Middle frontal gyrus (tissue), 1 donor: ENCODE measurements around the gene PUM2.
A peak's percentile ranks its signal among the peaks of the same experiment; 100 is the strongest.

Source experiments
- DNase-seq: peaks from one replicate; pipeline ENCODE4 v3.0.0-alpha.2; 2015; ENCODE audit warnings: low spot score; ENCODE audit errors: extremely low spot score

The PUM2 gene

DNA sequence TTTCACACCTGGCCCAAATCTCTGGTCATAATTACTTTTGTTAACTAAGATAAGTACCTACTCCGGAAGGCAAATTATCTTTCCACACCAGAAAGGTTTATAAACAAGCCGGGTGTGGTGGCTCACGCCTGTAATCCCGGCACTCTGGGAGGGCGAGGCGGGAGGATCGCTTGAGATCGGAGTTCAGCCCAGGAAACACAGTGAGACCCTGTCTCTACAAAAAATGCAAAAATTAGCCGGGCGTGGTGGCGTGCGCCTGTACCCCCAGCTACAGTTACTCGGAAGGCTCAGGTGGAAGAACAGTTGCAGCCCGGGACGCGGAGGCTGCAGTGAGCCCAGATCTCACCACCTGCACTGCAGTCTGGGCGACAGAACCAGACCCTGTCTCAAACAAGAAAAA is 2.1 kb downstream of the PUM2 start:
- no peak for DNase-seq

DNA sequence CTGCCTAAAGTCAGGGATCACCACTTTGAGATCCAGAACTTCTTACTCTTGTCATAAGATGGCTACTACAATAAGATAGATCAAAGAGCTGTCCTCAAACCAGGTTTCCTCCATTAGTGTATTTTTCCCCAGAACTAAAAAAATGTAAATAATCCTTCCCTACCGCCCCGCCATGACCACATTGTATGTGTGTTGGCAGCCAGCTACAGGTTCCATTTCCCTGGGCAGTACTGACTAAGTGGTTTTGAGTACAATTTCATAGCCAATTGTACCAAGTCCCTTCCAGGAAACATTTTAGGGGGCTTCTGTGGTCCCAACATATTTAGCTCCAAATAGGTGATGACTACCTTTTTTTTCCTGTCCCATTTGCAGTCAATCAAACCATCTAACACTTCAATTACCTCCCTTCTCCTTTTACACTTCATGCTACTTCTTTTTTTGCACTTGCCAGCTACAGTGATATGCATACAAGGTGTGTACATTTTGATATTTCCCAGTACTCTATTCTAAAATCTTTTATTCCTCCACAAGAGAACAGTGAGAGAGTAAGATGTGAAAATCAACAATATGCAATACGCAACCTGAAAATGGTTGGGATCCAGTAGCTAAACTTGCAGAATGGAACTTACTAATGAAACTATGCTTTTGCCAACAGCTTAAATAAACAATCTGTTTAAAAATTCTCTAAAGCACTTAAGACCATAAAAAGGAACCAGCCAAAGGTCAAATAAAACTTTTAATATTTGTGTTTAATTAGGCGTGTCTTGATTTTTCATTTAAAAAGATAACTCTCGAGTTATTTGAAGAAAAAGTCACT is 3.9 kb downstream of the PUM2 start:
- no peak for DNase-seq

DNA sequence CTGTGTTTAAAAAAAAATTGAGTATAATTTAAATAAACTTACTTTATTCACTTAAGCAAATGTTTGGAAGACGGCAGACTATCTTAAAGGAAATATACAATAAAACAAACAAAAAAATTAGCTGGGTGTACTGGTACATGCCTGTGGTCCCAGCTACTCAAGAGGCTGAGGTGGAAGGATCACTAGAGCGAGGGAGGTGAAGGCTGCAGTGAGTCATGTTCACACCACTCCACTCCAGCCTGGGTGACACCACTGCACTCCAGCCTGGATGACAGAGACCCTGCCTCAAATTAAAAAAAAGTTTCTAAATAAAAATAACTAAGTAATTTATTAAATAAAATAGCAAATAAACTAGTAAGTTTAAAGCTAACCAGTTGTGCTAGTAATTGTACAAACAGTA is 7.5 kb downstream of the PUM2 start:
- no peak for DNase-seq

DNA sequence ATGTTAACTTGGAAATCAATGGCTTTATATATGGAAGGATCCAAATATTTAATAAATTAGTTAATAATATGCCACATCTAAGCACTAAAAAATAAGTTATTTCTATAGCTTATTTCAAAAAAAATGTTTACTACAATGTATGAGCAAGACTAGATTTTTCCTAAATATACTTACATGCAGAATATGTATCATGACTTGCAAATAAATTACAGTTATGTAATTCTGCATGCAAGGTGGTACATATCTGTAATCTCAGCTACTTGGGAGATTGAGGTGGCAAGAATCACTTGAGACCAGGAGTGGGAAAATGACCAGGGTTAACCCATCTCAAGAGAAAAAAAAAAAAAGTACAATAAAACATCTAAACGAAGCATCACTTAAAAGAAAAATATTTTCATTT is 11.6 kb downstream of the PUM2 start:
- DNase-seq: no peak

DNA sequence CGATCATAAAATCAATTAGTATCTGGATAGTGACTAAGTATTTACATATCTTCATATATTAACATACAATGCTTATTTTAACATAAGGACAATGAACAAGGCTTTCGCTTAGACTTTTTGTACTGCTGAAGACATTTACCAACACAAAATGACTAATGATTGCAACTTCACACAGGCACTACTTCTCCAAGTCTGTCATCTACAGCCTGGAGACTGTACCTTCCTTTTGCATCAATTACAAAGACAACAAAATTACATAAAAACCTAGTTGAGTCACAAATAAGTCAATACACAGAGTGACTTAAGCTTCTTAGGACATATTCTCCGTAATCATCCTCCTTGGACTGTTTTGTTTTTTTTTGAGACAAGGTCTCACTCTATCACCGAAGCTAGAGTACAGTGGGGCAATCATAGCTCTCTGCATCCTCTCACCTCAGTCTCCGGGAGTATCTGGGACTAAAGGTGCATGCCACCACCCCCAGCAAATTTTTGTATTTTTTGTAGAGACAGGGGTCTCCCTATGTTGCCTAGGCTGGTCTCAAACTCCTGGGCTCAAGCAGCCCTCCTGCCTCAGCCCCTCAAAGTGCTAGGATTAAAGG is 15.9 kb downstream of the PUM2 start:
- DNase-seq: no peak

DNA sequence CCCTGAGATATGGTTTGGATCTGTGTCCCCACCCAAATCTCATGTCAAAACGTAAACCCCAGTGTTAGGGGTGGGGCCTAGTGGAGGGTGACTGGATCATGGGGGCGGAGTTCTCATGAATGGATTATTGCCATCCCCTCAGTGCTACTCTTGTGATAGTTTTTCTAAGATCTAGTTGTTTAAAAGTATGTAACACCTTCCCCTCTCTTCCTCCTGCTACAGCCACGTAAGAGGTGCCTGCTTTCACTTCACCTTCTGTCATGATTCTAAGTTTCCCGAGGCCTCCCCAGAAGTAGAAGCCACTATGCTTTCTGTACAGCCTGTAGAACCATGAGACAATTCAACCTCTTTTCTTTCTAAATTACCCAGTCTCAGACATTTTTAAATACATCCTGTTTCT is 16.9 kb downstream of the PUM2 start:
- DNase-seq: no peak

DNA sequence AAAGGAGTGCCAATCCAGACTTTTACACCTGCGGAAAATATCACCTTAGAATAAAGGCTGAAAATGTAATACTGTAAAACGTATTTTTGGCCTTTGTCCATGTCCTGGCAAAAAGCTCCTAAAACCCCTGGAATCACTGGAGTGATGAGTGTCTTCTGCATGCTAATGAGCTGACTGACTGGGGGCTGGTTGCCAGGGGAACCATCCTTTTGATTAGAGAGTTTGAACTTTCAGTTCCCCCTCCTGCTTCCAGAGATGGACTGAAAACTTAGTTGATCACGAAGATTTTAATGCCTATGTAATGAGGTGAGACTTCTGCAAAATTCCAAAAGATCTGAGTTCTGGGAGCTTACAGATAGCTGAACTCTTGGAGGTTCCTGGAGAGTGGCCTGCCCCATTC is 20.5 kb downstream of the PUM2 start:
- no peak for DNase-seq

DNA sequence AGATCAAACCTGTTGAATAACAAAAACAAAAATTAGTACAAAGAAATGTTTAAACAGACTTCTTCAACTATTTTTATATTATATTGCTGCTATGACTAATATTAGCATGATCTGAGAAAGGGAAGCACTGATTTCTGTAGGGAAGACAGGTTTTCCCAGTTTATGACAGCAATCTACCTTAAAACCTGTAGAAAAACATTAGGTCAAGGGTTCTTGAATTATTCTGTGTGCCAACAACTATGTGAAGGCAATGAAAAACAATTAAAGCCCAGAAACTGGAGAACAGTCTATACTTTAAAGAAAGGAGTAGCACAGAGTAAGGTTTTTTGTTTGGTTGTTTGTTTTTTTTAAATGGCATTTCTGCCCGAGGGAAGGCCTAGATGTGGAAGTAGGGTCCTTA is 23.3 kb downstream of the PUM2 start:
- DNase-seq: no peak

DNA sequence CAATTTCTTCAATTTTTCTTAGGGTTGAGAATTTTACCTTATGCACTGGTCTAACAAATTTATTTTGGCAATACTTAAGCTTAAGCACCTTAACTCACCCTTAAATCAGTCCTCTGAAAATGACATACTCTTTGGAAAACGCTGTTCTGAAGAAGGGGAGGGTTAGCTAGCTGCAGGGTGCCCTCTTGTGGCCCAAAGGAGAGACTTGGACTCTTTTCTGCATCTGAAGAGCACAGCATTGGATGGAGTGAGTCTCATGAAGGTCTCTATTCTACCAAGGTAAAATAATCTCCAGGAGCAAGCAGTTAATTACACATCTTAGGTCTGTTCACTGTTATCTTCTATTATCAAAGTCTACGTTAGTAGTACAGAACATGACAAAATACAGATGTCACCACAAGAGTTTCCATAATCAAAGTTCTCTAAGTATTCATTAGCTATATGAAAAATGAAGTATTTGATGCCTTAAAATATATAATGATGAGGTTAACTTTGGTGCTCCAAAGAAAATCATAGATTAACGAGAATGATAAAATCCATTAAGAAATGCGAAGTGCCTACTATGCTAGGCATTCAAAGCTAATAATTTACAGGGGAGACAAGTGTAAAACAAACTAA is 24.4 kb downstream of the PUM2 start:
- DNase-seq: peak; percentile 31

DNA sequence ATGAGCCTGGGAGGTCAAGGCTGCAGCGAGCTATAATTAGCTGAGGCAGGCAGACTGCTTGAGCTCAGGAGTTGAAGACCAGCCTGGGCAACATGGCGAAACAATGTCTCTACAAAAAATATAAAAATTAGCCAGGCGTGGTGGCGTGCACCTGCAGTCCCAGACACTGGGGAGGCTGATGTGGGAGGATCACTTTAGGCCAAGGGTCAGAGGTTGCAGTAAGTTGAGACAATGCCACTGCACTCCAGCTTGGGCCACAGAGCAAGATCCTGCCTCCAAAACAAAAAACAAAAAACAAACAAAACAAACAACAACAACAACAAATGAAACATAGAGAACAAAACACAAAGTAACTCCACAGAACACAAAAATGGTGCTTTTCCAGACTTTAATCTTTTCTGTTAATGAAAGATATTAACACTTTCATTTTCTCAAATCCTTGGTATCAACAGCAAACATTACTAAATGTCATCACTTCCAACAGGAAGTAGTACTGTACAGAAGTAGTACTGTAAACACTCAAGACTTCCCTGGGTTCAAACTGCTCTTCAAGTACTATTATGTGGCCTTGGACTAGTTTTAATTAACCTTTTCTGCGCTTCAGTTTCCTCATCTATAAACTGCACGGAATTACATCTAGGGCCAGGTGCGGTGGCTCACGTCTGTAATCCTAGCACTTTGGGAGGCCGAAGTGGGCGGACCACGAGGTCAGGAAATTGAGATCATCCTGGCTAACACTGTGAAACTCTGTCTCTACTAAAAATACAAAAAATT is 27.9 kb downstream of the PUM2 start:
- DNase-seq: no peak

DNA sequence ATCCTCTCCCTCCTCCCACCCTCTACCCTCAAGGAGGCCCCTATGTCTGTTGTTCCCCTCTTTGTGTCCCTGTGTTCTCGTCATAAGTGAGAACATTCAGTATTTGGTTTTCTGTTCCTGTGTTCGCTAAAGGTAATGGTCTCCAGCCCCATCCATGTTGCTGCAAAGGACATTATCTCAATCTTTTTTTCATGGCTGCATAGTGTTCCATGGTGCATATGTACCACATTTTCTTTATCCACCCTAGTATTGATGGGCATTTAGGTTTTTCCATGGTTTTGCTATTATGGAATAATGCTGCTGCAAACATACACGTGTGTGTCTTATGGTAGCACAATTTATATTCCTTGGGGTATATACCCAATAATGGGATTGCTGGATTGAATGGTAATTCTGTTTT is 33.0 kb downstream of the PUM2 start:
- no peak for DNase-seq

DNA sequence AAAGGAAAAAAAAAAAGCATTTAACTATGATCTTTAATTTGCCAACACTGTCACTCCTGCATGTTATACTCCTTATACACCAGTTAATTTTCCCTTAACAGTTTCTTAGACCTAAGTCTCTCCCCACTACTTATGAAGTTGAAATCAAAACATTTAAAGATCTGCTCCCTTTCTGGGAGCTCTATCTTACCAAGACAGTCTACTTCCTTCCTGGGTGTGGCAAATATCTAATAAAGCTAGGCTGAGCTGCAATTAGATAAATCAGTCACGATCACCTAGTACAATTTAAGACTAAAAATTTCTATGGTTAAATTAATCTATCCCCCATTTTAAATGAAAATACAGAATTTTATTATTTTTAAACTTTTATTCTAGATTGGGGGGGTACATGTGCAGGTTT is 33.4 kb downstream of the PUM2 start:
- no peak for DNase-seq

DNA sequence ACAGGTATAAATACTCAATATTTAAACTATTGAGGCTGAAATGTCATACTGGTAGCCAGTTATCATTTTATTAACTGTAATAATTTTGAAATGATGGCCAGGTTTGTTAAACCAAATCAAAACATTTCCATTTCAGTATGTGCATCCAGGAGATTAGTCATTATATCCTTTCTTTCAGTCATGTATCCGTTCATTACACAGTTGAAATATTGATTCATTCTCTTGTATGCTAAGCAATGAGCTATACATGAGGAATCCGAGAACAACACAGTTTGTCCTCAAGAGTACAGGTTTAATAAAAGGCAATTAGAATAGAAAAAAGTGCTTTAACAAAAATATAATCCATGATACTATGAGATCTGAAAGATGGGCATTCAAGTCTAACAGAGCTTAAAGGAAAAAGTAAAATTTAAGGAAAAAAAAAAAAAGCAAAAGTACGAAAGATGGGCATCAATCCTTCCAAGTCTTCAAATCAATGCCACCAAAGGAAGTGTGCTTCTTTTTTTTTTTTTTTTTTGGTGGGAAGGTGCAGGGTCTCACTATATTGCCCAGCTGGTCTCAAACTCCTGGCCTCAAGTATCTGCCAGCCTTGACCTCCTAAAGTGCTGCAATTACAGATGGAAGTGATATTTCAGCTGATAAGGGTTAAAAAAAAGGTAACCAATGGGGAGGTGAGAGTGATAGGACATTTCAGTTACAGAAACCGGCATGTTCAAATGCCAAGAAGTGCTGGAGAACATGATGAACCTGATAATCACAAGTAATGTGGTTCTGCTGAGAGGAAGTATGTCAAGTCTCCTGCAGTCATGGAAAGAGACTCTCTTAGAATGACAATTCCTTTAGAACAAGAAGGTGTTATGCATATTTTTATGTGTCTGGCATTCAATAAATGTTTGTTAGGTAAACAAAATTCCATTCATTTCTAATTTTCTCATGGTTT is 35.8 kb downstream of the PUM2 start:
- DNase-seq: no peak

DNA sequence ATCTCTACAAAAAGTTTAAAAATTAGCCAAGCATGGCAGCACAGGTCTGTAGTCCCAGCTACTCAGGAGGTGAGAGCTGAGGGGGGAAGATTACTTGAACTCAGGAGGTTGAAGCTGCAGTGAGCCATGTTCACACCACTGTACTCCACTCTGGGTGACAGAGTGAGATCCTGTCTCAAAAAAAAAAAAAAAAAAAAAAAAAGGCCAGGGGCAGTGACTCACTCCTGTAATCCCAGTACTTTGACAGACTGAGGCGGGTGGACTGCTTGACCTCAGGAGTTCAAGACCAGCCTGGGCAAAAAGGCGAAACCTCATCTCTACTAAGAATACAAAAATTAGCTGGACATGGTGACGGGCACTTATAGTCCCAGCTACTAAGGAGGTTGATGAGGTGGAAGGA is 37.0 kb downstream of the PUM2 start:
- no peak for DNase-seq

DNA sequence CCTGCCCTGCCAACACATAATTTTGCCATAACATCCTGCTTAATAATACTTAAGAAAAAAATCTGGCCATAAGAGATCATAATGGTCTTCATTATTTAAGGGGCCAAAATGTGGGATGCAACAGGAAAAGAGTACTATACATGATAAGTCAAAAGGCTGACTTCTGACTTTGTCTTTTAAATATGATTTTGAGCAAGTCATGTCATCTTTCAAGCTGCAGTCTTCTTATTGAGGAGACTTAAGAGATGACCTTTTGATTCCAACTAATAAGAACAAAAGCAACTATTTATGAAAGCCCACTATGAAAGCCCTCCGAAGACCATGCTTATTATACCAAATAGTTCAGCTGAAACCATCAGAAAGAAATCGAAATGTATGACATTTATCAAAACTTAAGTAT is 41.6 kb downstream of the PUM2 start:
- DNase-seq: no peak

DNA sequence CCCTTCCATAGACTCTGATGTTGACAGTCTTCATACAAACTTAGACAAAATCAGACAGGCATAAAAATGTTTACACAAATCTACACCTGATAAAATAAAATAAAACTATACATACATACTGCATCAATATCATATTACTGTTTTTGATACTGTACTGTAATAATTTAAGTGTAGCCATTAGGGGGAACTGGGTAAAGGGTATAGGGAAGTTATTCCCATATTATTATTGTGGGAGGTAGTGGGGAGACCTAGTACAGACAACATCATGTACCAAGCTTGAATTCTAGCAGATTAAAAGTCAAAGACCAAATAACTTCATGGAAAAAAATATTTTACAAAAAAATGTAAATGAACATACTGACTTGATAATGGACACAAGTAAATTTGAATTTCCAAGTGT is 43.3 kb downstream of the PUM2 start:
- no peak for DNase-seq

DNA sequence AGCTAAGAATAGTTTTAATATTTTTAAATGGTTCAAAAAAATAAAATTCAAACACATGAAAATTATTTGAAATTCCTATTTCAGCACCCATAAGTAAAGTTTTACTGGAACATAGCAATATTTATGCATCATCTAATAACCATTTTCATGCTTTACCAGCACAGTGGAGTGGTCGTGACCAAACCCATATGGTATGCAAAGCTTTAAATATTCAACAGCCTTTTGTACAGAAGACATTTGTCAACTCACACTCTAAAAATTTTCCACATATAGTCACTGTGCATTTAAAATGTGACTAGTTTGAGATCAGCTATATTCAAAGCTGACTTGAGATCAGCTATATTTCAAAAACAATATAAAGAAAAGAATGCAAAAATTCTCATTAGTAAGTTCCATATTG is 46.2 kb downstream of the PUM2 start:
- no peak for DNase-seq

DNA sequence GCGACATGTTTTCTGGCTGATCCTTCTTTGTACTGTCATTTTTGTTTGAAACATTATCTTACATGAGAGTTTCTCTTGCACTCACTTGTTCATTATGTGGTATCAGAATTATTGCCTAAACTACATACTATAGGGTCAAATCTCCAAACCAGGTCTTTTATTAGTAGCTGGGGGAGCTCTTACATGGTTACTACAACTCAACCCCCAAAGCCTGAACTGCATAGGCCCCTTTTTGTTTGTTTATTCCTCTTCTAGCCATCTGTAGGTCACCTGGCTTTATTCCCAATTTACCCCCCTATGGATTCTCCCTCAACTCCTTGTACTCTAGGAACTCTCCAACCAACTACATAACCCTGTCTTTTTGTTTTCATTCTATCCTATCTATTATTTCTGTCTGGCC is 46.7 kb downstream of the PUM2 start:
- DNase-seq: no peak

DNA sequence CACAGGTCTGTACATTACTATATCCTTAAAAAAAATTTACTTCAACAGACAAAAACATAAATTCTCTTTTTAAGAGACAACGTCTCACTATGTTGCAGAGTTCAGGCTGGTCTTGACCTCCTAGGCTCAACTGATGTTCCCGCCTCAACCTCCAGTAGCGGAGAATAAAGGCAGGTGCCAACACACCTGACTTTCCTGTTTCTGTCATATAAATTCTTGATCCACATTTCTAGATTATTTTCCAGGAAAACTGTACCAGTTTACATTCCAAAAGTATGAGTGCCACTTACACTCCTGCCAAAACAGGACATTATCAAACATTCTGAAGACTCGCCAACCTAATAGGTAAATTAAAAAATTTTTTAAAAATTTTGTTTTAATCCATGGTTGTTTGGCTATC is 48.6 kb downstream of the PUM2 start:
- DNase-seq: no peak

DNA sequence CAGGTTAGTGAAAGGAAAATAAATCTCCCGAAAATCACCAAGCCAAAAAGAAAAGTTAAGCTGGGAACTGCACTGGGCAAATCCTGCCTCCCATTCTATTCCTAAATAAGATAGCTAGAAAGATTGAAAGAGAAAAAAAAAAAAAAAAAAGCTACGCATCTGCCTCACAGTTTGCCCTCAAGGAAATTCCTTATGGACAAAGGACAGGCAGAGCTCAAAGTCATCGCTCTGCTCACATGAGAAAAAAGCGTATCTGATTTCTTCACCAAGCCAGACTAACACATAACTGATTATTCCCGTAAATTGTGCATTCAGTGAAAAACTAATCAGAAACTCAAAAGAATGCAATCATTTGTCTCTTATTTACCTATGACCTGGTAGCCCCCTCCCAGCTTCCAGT is 50.0 kb downstream of the PUM2 start:
- DNase-seq: no peak

DNA sequence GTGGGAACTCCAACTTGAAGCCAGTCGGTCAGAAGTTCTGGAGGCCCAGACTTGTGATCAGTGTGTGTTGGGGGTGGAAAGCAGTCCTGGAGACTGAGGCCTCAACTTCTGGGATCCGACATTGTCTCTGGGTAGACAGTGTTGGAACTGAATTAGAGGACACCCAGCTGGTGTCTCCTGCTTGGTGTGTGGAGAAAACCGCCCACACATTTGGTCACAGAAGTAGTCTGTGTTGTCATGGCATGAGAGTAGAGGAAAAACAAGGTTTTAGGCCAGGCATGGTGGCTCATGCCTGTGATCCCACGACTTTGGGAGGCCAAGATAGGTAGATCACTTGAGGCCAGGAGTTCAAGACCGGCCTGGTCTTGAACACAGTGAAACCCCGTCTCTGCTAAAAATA is 51.5 kb downstream of the PUM2 start:
- no peak for DNase-seq
